Endothelial cell of umbilical vein (primary cell): ENCODE measurements around the gene ANKS1B. TPM values are rescaled to one million over a fixed set of nuclear protein-coding genes. Genes with fewer than 3 reads are reported as not detected.

Experiments used
- BruUV-seq: library from RNA; stranded (reverse); fragments of 400-500 nt; replicated peaks from 2 replicates; lab custom pipeline; 2021; lab: Mats Ljungman, UMichigan
- CTCF ChIA-PET: fragments of 300-600, 350-600 bp; sonication (Branson Sonifier 250); formaldehyde crosslinking; loops from one replicate; lab custom pipeline; 2021; ENCODE audit warnings: antibody characterized with exemption, inconsistent platforms; lab: Charles Lee
- POLR2A ChIA-PET: fragments of 300-600, 350-600 bp; sonication (Branson Sonifier 250); formaldehyde crosslinking; loops from one replicate; lab custom pipeline; 2021; ENCODE audit warnings: antibody characterized with exemption, inconsistent platforms; lab: Charles Lee
- DNase-seq: peaks from one replicate; pipeline ENCODE4 v3.0.0-alpha.2; 2011; ENCODE audit warnings: low read depth, low spot score
- FAIRE-seq: peaks from 2 replicates; lab custom pipeline; 2011; peaks lifted over from hg19 to GRCh38; lab: Jason Lieb, UNC
- H2AFZ ChIP-seq: 2 replicates; pipeline ENCODE4 v1.6.0; 2012; ENCODE audit warnings: low read depth, low read length, control low read depth, inconsistent platforms
- H3K27ac ChIP-seq: 2 replicates; pipeline ENCODE4 v1.5.1; 2011; ENCODE audit warnings: low read depth, mild to moderate bottlenecking, control low read depth, low read length, moderate library complexity; ENCODE audit not compliant: insufficient read depth
- H3K27me3 ChIP-seq, 2 experiments: 2 replicates each; pipeline versions ENCODE4 v1.6.0 to v1.6.1; 2011; ENCODE audit warnings: low read length in 2 of 2, mixed read lengths in 1 of 2; ENCODE audit not compliant: control insufficient read depth in 2 of 2, insufficient read depth in 2 of 2
- H3K36me3 ChIP-seq, 2 experiments: 2 replicates in 1 of 2; 3 replicates in 1 of 2; pipeline ENCODE4 v1.5.1; 2011; ENCODE audit warnings: low read length in 2 of 2, mild to moderate bottlenecking in 1 of 2, moderate library complexity in 1 of 2; ENCODE audit not compliant: control insufficient read depth in 2 of 2, insufficient read depth in 2 of 2; ENCODE audit errors: extremely low read depth in 1 of 2
- H3K4me1 ChIP-seq: 3 replicates; pipeline ENCODE4 v1.5.1; 2011; ENCODE audit warnings: mild to moderate bottlenecking, low read length; ENCODE audit not compliant: control insufficient read depth, insufficient read depth; ENCODE audit errors: extremely low read depth
- H3K4me2 ChIP-seq: 2 replicates; pipeline ENCODE4 v1.6.1; 2011; ENCODE audit warnings: low read length, control low read depth, mixed read lengths; ENCODE audit not compliant: insufficient read depth
- H3K4me3 ChIP-seq, 3 experiments: fragments of 200-600 bp in 1 of 3; sonication (generic), shearing (Covaris generic) in 1 of 3; replicated peaks in 1 of 3; 2 replicates each; pipeline ENCODE4 v1.5.1; 2011 to 2016; ENCODE audit warnings: control low read depth in 3 of 3, low read length in 3 of 3, mild to moderate bottlenecking in 2 of 3, inconsistent platforms in 1 of 3, low read depth in 1 of 3, moderate library complexity in 1 of 3; ENCODE audit not compliant: insufficient read depth in 1 of 3
- H3K79me2 ChIP-seq: 2 replicates; pipeline ENCODE4 v1.6.0; 2012; ENCODE audit warnings: low read length, inconsistent platforms; ENCODE audit not compliant: control insufficient read depth, insufficient read depth
- H3K9ac ChIP-seq: replicated peaks from 2 replicates; pipeline ENCODE3; 2011; ENCODE audit warnings: low read length, control low read depth; ENCODE audit not compliant: insufficient read depth; ENCODE audit errors: extremely low read depth
- H3K9me1 ChIP-seq: replicated peaks from 3 replicates; pipeline ENCODE4 v1.6.0; 2011; ENCODE audit warnings: mild to moderate bottlenecking, low read length; ENCODE audit not compliant: control insufficient read depth, insufficient read depth; ENCODE audit errors: extremely low read depth
- H3K9me3 ChIP-seq: replicated peaks from 2 replicates; pipeline ENCODE4 v1.5.1; 2012; ENCODE audit warnings: low read length, inconsistent platforms; ENCODE audit not compliant: control insufficient read depth, insufficient read depth
- H4K20me1 ChIP-seq: replicated peaks from 2 replicates; pipeline ENCODE3; 2011; ENCODE audit warnings: mild to moderate bottlenecking, low read length; ENCODE audit not compliant: control insufficient read depth, insufficient read depth; ENCODE audit errors: extremely low read depth
- GATA2 ChIP-seq: IDR thresholded peaks from 2 replicates; pipeline ENCODE4 v1.7.0; 2011; ENCODE audit warnings: low read depth, mild to moderate bottlenecking, moderate library complexity, mixed read lengths, low read length; ENCODE audit not compliant: insufficient read length, insufficient read depth
- JUN ChIP-seq: IDR thresholded peaks from 2 replicates; pipeline ENCODE4 v1.6.1; 2011; ENCODE audit warnings: borderline replicate concordance, low read depth; ENCODE audit not compliant: insufficient read length, insufficient read depth
- MYC ChIP-seq: IDR thresholded peaks from one replicate; pipeline ENCODE4 v1.6.1; 2011; ENCODE audit warnings: mild to moderate bottlenecking, low read depth, low read length
- POLR2A ChIP-seq: IDR thresholded peaks from 2 replicates; pipeline ENCODE4 v1.6.1; 2012; ENCODE audit warnings: low read depth, mild to moderate bottlenecking, control low read depth, low read length
- POLR2AphosphoS5 ChIP-seq: IDR thresholded peaks from 2 replicates; pipeline ENCODE4 v1.6.1; 2012; ENCODE audit warnings: low read depth, mild to moderate bottlenecking, control low read depth, low read length, moderate library complexity; ENCODE audit not compliant: insufficient read depth
- dilution Hi-C: fragments of 300-500 bp; cut with MboI; formaldehyde crosslinking; loops from one replicate; pipeline ENCODE4 v1.15.0; 2019; ENCODE audit warnings: low sequenced_read_pairs; ENCODE audit not compliant: extremely low pct_ligation_motif_present
- intact Hi-C: fragments of 100-400 bp; cut with micrococcal nuclease; formaldehyde crosslinking; loops from one replicate; pipeline ENCODE4 v1.10.0; 2022
- polyA plus RNA-seq, 4 experiments: library from polyadenylated mRNA; depleted of rRNA in 3 of 4; stranded (reverse) in 3 of 4; unstranded in 1 of 4; fragments of >200 nt; gene quantifications; 2 replicates each; pipeline versions ENCODE4 v1.2.1 to v1.2.3, GENCODE V29; 2011 to 2012; ENCODE audit warnings: missing spikeins in 1 of 4
- total RNA-seq: library from RNA; stranded (reverse); gene quantifications from 2 replicates; pipeline ENCODE4 v1.2.3, GENCODE V29; 2021
- TF ChIP-seq, protein P1 (sequence below): IDR thresholded peaks from 2 replicates; pipeline ENCODE4 v1.6.1; 2011; ENCODE audit not compliant: insufficient read depth, insufficient read length
- TF ChIP-seq, protein P2 (sequence below), 2 donors: IDR thresholded peaks; 1 replicate in 1 of 2; 2 replicates in 1 of 2; pipeline ENCODE4 v1.5.1; 2011; ENCODE audit warnings: low read length in 2 of 2, mild to moderate bottlenecking in 2 of 2, moderate library complexity in 2 of 2, control low read depth in 1 of 2, inconsistent platforms in 1 of 2, low read depth in 1 of 2; ENCODE audit not compliant: insufficient read depth in 1 of 2; ENCODE audit errors: extremely low read depth in 1 of 2

The ANKS1B gene
- total and polyA plus RNA-seq, 2 donors (not counting 3 experiments of a cell fraction or from before 2014, with no cell fraction given): 0.15 to 0.38 TPM

DNA sequence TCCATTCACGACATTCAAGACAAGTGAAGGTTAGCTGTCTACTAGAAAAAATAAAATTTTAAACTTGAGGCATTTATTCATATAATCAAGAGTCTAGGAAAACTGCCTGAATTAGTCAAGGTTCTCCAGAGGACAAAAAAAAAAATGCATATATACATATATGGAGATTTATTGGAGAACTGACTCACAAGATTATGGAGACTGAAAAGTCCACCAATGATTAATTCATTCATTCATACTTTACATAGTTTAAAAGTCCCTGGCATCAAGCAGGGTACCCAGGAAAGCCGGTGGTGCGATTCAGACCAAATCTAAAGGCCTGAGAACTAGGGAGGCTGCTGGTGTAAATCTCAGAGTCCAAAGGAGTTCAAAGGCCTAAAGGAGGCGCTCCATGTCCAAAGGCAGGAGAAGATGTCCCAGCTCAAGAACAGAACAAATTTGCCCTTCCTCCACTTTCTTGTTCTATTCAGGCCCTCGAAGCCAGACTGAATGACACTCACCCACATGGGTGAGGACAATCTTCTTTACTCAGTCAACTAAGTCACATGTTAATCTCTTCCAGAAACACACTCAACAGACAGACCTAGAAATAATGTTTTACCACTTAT is 64.3 kb downstream of the ANKS1B start:
- H3K27ac ChIP-seq: no peak overlapping the region
- dilution Hi-C loops (no loop called here), intact Hi-C loops (no loop called here)
- no peak for FAIRE-seq
- no peak overlapping the region for H3K4me3 ChIP-seq
- TF ChIP-seq, protein P1, sequence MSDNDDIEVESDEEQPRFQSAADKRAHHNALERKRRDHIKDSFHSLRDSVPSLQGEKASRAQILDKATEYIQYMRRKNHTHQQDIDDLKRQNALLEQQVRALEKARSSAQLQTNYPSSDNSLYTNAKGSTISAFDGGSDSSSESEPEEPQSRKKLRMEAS: no peak
- TF ChIP-seq GATA2: no peak
- no peak for TF ChIP-seq POLR2AphosphoS5
- no peak for TF ChIP-seq JUN
- no peak for TF ChIP-seq MYC
- TF ChIP-seq, protein P2, sequence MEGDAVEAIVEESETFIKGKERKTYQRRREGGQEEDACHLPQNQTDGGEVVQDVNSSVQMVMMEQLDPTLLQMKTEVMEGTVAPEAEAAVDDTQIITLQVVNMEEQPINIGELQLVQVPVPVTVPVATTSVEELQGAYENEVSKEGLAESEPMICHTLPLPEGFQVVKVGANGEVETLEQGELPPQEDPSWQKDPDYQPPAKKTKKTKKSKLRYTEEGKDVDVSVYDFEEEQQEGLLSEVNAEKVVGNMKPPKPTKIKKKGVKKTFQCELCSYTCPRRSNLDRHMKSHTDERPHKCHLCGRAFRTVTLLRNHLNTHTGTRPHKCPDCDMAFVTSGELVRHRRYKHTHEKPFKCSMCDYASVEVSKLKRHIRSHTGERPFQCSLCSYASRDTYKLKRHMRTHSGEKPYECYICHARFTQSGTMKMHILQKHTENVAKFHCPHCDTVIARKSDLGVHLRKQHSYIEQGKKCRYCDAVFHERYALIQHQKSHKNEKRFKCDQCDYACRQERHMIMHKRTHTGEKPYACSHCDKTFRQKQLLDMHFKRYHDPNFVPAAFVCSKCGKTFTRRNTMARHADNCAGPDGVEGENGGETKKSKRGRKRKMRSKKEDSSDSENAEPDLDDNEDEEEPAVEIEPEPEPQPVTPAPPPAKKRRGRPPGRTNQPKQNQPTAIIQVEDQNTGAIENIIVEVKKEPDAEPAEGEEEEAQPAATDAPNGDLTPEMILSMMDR (IDR thresholded peaks at IDR 0.05; ENCODE audit: extremely low read depth in 1 of 2, insufficient read depth in 1 of 2, low read depth in 1 of 2, low read length in 2 of 2): no peak
- no peak for TF ChIP-seq POLR2A
- no peaks in the 10 kb centered on the region for H3K9me1 ChIP-seq
- no peak overlapping the region for H3K9ac ChIP-seq
- H4K20me1 ChIP-seq: no peaks in the 10 kb centered on the region
- no peaks in the 10 kb centered on the region for H3K9me3 ChIP-seq
- no peaks in the 10 kb centered on the region for H3K4me1 ChIP-seq
- no peak overlapping the region for H3K4me2 ChIP-seq
- no peaks in the 10 kb centered on the region for H3K79me2 ChIP-seq
- DNase-seq: no peak
- BruUV-seq: no TSS peak
- no peak overlapping the region for H2AFZ ChIP-seq
- H3K27me3 ChIP-seq: no peaks in the 10 kb centered on the region
- no peaks in the 10 kb centered on the region for H3K36me3 ChIP-seq
- ChIA-PET POLR2A (no interaction called here), CTCF (no interaction called here)
